HG03469 (cell line): ENCODE data around the gene CCDC106.

Experiments used
- ATAC-seq: cut with Tn5 transposase; IDR thresholded peaks from one replicate; pipeline ENCODE4 v1.9.1; 2021; ENCODE audit warnings: mild to moderate bottlenecking, moderate library complexity, moderate number of reproducible peaks; ENCODE audit not compliant: unreplicated experiment

CCDC106 gene

GRCh38 chr19:55635334-55635717 lies 12.7 kb upstream of the CCDC106 start:
- no peak for ATAC-seq

GRCh38 chr19:55635856-55636440 lies 12.1 kb upstream of the CCDC106 start:
- no peak for ATAC-seq

GRCh38 chr19:55636723-55637122 lies 11.3 kb upstream of the CCDC106 start:
- ATAC-seq = no peak

GRCh38 chr19:55637534-55637933 lies 10.5 kb upstream of the CCDC106 start:
- ATAC-seq = no peak

- no peak for ATAC-seq
Observed at GRCh38 chr19:55638864-55639359, 9.1 kb upstream of the CCDC106 start.

- ATAC-seq = no peak
Observed at GRCh38 chr19:55640043-55640576, 7.9 kb upstream of the CCDC106 start.

- ATAC-seq = no peak
Observed at GRCh38 chr19:55640577-55641425, 7.2 kb upstream of the CCDC106 start, which contains the start of gene ZNF580. TSS of gene ZNF580 (plus strand) at chr19:55641002. CDS start at chr19:55642509, 1,507 bp downstream.

- ATAC-seq = no peak
Observed at GRCh38 chr19:55641426-55642152, 6.4 kb upstream of the CCDC106 start.

- no peak for ATAC-seq
Observed at GRCh38 chr19:55642153-55643002, 5.6 kb upstream of the CCDC106 start.

- ATAC-seq = no peak
Observed at GRCh38 chr19:55643003-55643886, 4.8 kb upstream of the CCDC106 start, which contains the start of gene ZNF581. TSS of gene ZNF581 (plus strand) at chr19:55643649. CDS start at chr19:55644572, 923 bp downstream.

GRCh38 chr19:55643887-55644176 lies 4.2 kb upstream of the CCDC106 start:
- ATAC-seq = no peak

GRCh38 chr19:55644191-55644833 lies 3.7 kb upstream of the CCDC106 start:
- no peak for ATAC-seq

- no peak for ATAC-seq
Observed at GRCh38 chr19:55644842-55645511, 3.0 kb upstream of the CCDC106 start.

- ATAC-seq = no peak
Observed at GRCh38 chr19:55645512-55645881, 2.5 kb upstream of the CCDC106 start.

- ATAC-seq = no peak
Observed at GRCh38 chr19:55646889-55647731, 902 bp upstream of the CCDC106 start.

GRCh38 chr19:55648585-55649267 lies 714 bp downstream of the CCDC106 start:
- ATAC-seq = no peak
